ENCODE measurements around the gene CAPN7. TPM values are rescaled to one million over a fixed set of nuclear protein-coding genes. Genes with fewer than 3 reads are reported as not detected.

CAPN7 gene
- polyA plus RNA-seq, 3 donors: 11.7 to 20.8 (median 14.7) TPM

DNA sequence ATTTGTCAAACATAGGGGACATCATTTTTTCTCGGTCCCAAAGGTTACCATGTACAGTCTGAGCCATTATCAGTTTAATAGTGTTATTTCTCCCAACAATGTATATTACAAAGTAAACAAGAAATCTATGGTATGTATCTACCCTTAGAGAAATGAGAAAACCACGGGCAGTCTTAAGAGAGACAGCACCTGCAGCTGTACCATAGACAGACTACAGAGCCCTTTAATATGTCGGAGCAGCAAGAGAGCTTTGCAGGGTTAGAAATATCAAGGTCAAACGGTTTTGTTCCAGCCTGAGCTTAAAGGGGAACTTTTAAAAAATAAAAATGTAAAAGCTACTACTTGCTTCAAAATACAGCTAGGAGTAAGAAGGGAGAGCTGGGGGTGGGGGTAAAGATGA lies 73.2 kb downstream of the CAPN7 start:
- TF ChIP-seq, protein P1, sequence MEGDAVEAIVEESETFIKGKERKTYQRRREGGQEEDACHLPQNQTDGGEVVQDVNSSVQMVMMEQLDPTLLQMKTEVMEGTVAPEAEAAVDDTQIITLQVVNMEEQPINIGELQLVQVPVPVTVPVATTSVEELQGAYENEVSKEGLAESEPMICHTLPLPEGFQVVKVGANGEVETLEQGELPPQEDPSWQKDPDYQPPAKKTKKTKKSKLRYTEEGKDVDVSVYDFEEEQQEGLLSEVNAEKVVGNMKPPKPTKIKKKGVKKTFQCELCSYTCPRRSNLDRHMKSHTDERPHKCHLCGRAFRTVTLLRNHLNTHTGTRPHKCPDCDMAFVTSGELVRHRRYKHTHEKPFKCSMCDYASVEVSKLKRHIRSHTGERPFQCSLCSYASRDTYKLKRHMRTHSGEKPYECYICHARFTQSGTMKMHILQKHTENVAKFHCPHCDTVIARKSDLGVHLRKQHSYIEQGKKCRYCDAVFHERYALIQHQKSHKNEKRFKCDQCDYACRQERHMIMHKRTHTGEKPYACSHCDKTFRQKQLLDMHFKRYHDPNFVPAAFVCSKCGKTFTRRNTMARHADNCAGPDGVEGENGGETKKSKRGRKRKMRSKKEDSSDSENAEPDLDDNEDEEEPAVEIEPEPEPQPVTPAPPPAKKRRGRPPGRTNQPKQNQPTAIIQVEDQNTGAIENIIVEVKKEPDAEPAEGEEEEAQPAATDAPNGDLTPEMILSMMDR (IDR thresholded peaks at IDR 0.05): no peak
- H3K4me3 Mint-ChIP-seq: no peak overlapping the region
- H3K4me2 ChIP-seq (replicated peaks; ENCODE audit: extremely low read depth, low read length, poor library complexity, severe bottlenecking): no peak overlapping the region
- H3K27ac ChIP-seq (ENCODE audit: low read depth in 1 of 2, low read length in 2 of 2): no peak overlapping the region
- H4K20me1 ChIP-seq (ENCODE audit: insufficient read depth, low read length): no peaks in the 10 kb centered on the region
- H3K79me2 ChIP-seq (ENCODE audit: insufficient read depth, low read length): peaks cover 16% of the 10 kb centered on the region
- H2AFZ ChIP-seq (ENCODE audit: insufficient read depth, low read depth, low read length, poor library complexity, severe bottlenecking): no peak overlapping the region
- H3K9me3 ChIP-seq (replicated peaks in 1 of 2; ENCODE audit: control insufficient read depth in 1 of 2, insufficient read depth in 1 of 2, low read length in 2 of 2): no peaks in the 10 kb centered on the region
- H3K9me3 Mint-ChIP-seq: peaks cover 0 to 5% (median 0%) of the 10 kb centered on the region in 7 donors
- H3K27me3 Mint-ChIP-seq (ENCODE audit: low read depth in 3 of 3): peaks cover 0 to 6% (median 4%) of the 10 kb centered on the region in 3 donors
- H3K9ac ChIP-seq (ENCODE audit: insufficient read depth, low read length, poor library complexity, severe bottlenecking): no peak overlapping the region
- peaks cover 36% of the 10 kb centered on the region for H3K4me1 Mint-ChIP-seq
- no peak for DNase-seq
- intact Hi-C loops (cut with micrococcal nuclease): no loop called here
- no peaks in the 10 kb centered on the region for H3K36me3 ChIP-seq (replicated peaks in 1 of 2; ENCODE audit: control insufficient read depth in 1 of 2, insufficient read depth in 2 of 2, low read length in 2 of 2)
- H3K4me1 ChIP-seq (ENCODE audit: control insufficient read depth in 1 of 2, insufficient read depth in 2 of 2, low read length in 2 of 2): peaks cover 24 to 30% of the 10 kb centered on the region in 2 donors
- no CpG with 5 or more reads among the region's 4 CpGs for WGBS (ENCODE audit: insufficient coverage)
- H3K27ac Mint-ChIP-seq: peak overlapping the region in 2 of 7 donors; percentile 40 to 57
- H3K27me3 ChIP-seq (ENCODE audit: control insufficient read depth in 2 of 2, insufficient read depth in 2 of 2, low read length in 2 of 2): no peaks in the 10 kb centered on the region
- H3K4me3 ChIP-seq (replicated peaks in 1 of 3; ENCODE audit: low read depth in 2 of 3, low read length in 3 of 3): no peak overlapping the region
- peaks cover 68 to 72% of the 10 kb centered on the region in 2 donors for H3K36me3 Mint-ChIP-seq

DNA sequence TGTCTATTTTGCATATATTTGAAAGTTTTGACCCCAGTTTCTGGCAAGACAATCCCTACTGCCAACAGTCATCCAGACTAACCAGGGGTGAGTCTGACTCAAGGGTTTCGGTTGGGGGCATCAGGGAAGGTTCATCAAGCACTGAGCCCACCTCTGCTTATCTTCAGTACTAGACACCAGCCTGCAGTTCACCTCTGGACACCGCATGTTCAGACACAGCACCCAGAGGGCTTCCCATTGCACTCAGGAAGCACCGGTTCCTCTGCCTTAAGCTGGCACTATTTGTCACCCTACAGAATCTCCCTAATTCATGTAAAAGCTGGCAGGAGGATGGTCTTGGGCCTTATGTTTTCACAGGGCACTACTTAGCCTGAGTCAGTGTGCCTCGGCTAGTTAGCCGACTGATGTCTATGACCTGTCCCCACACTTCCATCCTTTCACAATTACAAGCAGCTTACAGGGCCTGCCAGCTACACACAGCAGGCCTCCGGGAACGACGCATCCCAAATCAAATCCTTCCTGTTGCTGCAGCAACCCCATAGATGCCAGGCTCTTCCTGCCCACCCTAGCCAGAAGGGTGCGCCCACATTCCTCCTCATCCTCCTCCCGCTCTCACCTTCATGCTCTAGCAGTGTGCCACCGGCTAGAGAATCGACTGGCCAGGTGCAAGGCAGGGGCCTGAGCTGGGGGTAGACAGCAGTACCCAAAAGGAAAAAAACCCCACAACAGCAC lies 73.8 kb downstream of the CAPN7 start:
- peaks cover 22% of the 10 kb centered on the region for H3K79me2 ChIP-seq (ENCODE audit: insufficient read depth, low read length)
- Mint-ChIP-seq H3K4me3 (peak overlapping the region in 1 of 2 donors; percentile 32), H3K9me3 (peaks cover 0 to 2% (median 0%) of the 10 kb centered on the region in 7 donors), H3K27ac (peak overlapping the region in 1 of 7 donors; percentile 51), H3K36me3 (peaks cover 69 to 70% of the 10 kb centered on the region in 2 donors), H3K4me1 (peaks cover 35% of the 10 kb centered on the region), H3K27me3 (ENCODE audit: low read depth in 3 of 3) (peaks cover 0 to 6% (median 4%) of the 10 kb centered on the region in 3 donors)
- peak in 1 of 3 donors; percentile 64 for DNase-seq
- no peaks in the 10 kb centered on the region for H4K20me1 ChIP-seq (ENCODE audit: insufficient read depth, low read length)
- no peak overlapping the region for H3K4me2 ChIP-seq (replicated peaks; ENCODE audit: extremely low read depth, low read length, poor library complexity, severe bottlenecking)
- WGBS (ENCODE audit: insufficient coverage): 93% methylated on average over 10 of the region's 12 CpGs
- H3K4me3 ChIP-seq (replicated peaks in 1 of 3; ENCODE audit: low read depth in 2 of 3, low read length in 3 of 3): no peak overlapping the region
- no peak overlapping the region for H3K9ac ChIP-seq (ENCODE audit: insufficient read depth, low read length, poor library complexity, severe bottlenecking)
- no peaks in the 10 kb centered on the region for H3K9me3 ChIP-seq (replicated peaks in 1 of 2; ENCODE audit: control insufficient read depth in 1 of 2, insufficient read depth in 1 of 2, low read length in 2 of 2)
- TF ChIP-seq, protein P1 (IDR thresholded peaks at IDR 0.05): no peak
- H3K36me3 ChIP-seq (replicated peaks in 1 of 2; ENCODE audit: control insufficient read depth in 1 of 2, insufficient read depth in 2 of 2, low read length in 2 of 2): no peaks in the 10 kb centered on the region
- H2AFZ ChIP-seq (ENCODE audit: insufficient read depth, low read depth, low read length, poor library complexity, severe bottlenecking): no peak overlapping the region
- intact Hi-C loops (cut with micrococcal nuclease): no loop called here
- H3K27me3 ChIP-seq (ENCODE audit: control insufficient read depth in 2 of 2, insufficient read depth in 2 of 2, low read length in 2 of 2): no peaks in the 10 kb centered on the region
- no peak overlapping the region for H3K27ac ChIP-seq (ENCODE audit: low read depth in 1 of 2, low read length in 2 of 2)
- peaks cover 18 to 26% of the 10 kb centered on the region in 2 donors for H3K4me1 ChIP-seq (ENCODE audit: control insufficient read depth in 1 of 2, insufficient read depth in 2 of 2, low read length in 2 of 2)
